ENCODE measurements around the gene GPC1. TPM values are rescaled to one million over a fixed set of nuclear protein-coding genes. Genes with fewer than 3 reads are reported as not detected.
"Not testable (repeated sequence)": the region's sequence is repeated elsewhere in the genome, so short reads cannot be mapped to it uniquely, and the experiment has no call there.

Gene GPC1, protein sequence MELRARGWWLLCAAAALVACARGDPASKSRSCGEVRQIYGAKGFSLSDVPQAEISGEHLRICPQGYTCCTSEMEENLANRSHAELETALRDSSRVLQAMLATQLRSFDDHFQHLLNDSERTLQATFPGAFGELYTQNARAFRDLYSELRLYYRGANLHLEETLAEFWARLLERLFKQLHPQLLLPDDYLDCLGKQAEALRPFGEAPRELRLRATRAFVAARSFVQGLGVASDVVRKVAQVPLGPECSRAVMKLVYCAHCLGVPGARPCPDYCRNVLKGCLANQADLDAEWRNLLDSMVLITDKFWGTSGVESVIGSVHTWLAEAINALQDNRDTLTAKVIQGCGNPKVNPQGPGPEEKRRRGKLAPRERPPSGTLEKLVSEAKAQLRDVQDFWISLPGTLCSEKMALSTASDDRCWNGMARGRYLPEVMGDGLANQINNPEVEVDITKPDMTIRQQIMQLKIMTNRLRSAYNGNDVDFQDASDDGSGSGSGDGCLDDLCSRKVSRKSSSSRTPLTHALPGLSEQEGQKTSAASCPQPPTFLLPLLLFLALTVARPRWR
- total RNA-seq (2014; rRNA removed; shearing (Covaris generic)): 9.7 and 20.1 TPM in 2 replicates

DNA sequence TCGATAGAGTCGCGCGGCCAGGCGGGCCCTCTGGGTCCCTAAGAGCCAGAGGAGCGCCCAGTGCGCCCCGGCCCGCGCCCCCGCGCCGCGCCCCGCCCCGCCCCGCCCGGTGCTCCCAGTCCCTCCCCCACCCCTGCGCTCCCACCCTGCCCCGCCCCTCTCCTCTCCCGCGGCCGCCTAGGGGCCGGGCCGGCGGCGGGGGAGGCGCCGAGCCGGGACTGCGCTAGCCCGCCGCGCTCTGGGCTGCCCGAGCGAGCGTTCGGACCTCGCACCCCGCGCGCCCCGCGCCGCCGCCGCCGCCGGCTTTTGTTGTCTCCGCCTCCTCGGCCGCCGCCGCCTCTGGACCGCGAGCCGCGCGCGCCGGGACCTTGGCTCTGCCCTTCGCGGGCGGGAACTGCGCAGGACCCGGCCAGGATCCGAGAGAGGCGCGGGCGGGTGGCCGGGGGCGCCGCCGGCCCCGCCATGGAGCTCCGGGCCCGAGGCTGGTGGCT lies at the start of gene GPC1:
TSS of gene GPC1 (plus strand) at position 207 of the 491 bp plus-strand sequence. CDS start at position 463, 256 bp downstream.
- DNase-seq (ENCODE audit: low read depth): peak; percentile 87

DNA sequence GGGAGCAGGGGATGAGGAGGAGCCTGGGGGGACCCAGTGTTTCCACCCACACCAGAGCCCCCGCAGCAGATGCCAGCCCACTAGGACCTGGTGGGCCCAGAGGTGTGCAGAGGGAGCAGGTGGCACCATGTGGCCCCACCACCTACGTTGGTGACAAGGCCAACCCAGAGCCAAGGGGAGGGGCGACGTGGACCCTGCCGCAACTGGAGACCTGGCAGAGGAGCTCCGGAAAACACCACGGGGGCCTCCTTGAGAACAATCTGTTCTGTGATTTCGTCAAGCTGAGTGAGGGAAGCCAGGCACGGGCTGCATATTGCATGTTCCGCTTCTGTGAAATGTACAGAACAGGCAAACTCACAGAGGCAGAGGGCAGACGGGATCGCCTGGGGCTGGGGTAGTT lies 49.1 kb upstream of the GPC1 start:
- DNase-seq (ENCODE audit: low read depth): no peak

DNA sequence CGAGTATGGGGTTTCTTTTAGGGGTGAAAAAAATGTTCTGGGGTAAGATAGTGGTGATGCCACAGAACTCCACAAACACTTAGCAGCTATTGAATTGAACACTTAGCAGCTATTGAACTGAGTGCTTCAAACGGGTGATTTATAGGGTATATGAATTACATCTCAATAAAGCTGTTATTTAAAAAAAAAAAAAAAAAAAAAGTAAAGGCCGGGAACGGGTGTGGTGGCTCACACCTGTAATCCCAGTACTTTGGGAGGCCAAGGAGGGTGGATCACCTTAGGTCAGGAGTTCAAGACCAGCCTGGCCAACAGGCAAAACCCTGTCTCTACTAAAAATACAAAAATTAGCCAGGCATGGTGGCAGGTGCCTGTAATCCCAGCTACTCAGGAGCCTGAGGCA lies 48.7 kb upstream of the GPC1 start:
- not testable (repeated sequence) for DNase-seq (ENCODE audit: low read depth)

DNA sequence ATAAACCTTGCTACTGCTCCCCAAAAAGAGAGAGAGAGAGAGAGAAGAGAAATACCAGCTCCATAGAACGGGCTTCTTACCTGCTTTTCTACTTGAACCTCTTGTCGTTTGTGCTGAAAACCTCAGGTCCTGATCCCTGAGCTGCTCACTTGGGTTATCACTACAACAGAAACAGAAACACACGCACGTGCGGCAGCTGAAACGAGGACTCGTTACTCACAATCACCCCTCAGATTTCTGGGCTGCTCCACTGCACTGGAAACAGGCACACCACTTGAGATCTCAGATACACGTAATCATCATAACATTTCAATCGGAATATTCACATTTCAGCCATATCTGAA lies 48.2 kb upstream of the GPC1 start:
- no peak for DNase-seq (ENCODE audit: low read depth)

DNA sequence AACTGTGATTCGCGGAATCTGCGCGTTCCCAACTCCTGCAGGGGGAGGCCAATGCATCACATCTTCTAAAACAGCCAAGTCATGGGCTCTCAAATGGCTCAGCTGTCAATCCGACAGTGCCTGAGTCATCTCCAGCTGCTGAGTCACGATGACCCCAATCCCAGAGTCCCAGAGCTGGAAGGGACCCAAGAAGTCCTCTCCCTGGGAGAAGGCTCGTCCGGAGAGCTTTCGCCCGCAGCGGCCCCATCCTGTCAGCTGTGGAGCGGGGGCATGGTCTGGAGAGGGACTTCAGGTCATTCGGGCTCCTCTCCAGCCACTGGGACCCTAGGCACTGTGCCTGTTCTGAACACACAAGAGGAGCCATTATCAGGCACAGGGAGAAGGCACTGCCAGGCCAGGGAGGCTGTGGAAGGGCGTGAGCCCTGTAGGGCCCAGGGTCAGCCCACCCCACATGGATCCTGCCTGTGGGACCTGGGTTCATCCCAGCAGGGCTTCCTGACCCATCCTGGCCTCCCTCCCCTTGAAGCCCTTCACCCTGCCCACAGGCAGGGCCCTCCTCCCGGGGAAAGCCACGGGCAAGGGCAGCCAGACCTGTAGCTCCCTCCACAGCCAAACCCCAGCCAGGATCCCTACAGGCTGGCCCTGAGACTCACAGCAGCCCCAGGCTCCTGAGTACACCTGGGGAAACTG lies 47.6 kb upstream of the GPC1 start:
- peak; percentile 93 for DNase-seq (ENCODE audit: low read depth)

DNA sequence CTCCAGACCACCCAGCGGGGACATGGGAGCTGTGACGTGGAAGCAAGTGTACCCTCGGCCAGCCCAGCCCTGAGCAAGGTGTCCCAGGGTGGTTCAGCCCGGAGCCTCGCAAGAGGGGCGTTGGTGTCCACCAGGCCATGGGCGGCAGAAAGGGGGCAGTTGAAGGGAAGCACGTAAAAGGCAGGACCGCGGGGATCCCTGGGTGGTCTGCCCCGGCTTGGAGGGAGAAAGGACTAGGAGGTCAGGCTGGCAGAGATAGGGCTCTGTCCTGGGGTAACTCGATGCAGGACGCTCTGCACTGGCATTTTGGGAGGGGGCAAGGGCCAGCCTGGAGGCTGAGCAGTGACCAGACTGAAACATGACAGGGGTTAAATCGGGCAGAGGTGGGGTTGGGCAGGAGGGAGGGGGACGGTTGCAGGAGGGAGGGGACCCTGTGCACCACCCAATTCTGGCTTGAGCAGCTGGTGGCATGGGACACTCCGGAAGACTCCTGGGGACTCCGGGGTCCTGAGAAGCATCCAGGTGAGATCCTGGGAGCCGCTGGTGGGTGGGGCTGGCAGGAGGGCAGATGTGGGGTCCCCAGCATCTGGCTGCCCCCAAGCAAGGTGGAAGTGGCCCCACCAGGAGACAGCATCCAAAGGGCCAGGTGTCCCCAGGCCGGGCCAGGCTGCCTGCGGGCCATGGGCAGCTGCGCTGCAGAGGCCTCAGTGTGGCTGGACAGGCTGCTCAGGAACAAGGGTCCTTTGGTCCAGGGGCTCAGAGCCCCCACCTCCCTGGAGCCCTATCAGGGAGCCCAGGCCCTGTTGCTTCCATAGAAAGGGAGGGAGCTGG lies 46.8 kb upstream of the GPC1 start:
- no peak for DNase-seq (ENCODE audit: low read depth)

DNA sequence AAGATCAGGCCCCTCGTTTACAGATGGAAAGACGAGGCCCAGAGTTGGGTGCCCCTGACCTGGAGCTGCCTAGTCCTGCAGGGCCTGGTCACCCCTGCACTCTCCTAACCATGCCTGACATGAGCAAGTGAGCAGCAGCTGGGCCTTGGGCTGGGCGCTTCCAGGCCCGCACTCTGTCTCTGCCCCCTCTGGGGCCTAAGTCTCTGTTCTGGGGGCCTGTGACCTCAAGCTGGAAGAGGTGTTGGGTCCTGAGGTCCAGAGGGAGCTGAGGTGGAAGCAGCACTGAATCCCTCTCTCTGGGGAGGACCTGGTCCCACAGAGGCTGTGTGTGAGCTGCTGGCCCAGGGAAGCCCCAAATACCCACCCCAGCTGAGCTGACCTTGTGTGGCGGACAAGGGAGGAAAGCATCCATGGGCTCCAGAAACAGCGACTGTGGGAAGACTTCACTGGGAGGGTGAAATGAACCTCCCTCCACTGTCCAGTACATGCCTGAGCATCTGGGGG lies 46.1 kb upstream of the GPC1 start:
- no peak for DNase-seq (ENCODE audit: low read depth)

DNA sequence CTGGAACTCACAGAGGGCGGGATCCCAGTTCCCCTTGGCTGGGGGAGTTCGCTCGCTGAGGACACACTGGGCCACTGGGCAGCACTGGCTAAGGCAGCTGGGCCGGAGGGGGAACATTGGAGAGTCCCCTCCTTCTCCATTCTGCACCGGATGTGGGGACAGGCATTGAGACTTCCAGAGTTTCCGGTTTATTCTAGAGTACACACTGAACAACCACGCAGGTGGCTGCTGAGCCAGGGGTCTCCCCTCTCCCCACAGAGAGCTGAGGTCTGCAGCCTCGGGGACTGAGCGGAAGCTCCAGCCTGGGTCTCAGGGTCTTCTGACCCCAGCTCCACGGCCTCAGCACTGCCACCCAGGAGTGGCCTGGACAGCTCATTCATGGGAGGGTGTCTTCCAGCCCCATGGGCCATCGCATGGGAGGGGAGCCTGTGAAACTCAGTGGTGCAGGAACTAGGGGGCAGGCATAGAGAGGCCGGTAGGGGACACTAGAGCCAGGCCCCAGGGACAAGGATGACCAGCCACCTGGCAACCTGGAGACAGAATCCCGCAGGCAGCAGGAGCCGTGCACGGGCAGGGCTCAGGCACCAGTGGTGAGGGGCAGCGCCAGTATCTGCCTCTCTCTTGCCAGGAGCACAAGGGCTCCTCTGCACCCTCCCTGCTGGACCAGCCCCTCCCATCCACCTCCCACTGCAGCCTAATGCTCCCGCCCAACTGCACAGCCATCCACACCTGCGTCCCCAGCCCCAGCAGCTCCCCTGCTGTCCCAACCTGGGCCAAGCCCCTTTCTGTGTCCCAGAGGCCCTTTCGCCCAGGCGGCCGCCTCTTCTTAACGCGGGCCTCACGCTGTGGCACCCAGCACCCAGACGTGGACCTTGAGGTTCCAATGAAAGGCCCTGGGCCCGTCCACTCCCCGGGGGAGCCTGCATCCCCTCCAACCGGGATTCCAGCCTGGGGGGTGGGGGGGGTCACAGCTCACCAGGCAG lies 45.1 kb upstream of the GPC1 start:
- no peak for DNase-seq (ENCODE audit: low read depth)

DNA sequence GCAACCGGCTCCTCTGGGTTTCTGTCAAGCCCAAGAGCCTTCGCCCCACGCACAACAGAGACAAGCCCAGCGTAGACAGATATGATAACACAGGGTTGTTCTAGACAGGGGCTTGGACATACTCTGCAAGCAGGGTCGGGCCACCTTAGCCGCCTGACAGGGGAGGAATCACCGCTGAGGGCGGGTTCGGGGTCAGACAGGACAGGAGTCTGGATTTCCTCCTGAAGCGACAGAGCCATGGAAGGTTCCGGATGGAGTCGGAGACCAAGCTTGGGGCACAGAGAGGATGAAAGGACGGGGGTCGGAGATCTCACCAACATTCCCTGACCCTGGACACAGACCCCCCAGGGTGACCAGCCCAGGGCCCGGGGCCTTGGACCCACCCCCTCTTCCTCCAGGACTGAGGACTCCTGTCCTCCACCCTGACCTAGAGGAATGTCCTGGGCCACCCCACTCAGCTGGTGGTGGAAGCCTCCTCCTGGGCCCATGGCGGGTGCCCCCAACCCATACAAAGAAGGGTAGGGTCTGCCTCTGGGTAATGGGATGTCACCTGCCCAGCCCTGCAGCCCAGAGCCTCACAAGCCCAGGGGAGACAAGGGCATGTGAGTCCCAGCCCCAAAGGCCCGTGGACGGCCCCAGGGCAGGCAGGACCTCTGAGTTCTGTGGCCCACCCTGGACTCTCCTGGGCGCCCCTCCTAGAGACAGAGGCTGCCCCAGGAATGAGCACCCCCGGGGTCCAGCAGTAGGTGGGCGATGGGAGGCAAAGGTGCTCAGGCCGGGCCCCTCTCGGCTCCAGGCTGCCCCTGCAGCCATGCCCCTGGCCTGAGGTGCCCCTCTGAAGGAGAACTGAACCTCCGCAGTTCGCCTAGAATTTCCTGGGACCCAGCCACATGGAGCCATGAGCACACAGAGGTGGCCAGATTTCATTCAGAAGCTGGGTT lies 44.1 kb upstream of the GPC1 start:
- DNase-seq (ENCODE audit: low read depth): no peak

DNA sequence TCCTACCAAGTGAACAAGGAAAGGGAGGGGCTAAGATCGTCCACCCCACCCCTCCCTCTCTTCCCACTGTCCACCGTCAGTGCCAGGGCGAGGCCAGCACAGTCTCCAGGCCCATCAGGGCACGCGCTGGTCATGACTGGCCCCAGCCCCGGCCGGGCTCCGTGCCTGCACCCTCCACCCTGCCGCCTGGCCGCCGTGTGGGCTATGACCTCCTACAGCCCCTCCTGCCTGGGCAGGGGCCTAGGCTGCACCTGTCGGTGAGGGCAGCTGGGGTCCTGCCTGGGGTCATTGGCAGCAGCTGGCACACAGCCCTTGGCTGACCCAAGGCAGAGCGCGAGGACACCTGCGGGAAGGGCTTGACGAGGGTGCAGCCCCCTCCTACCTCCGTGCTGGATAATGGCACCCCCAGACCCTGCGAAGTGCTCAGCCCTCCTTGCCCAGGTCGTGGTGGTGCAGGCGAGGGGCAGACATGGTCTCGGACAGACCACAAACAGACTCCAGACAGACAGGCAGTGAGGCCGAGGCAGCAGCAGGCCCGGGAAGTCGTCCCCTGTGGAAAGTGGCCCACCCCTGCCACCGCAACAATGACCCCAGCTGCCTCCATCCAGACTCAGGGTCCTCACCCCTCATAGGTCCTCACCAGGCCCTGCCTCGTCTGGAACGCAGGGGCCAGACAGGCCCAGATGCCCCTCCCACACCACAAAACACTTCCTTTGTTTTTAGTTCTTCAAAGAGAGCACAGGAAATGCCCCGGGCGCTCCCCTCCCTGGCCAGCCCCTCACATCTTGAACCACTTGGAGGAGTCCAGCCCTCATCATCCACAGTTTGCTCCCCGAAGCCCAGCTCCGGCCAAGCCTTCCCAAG lies 43.1 kb upstream of the GPC1 start:
- DNase-seq (ENCODE audit: low read depth): no peak

DNA sequence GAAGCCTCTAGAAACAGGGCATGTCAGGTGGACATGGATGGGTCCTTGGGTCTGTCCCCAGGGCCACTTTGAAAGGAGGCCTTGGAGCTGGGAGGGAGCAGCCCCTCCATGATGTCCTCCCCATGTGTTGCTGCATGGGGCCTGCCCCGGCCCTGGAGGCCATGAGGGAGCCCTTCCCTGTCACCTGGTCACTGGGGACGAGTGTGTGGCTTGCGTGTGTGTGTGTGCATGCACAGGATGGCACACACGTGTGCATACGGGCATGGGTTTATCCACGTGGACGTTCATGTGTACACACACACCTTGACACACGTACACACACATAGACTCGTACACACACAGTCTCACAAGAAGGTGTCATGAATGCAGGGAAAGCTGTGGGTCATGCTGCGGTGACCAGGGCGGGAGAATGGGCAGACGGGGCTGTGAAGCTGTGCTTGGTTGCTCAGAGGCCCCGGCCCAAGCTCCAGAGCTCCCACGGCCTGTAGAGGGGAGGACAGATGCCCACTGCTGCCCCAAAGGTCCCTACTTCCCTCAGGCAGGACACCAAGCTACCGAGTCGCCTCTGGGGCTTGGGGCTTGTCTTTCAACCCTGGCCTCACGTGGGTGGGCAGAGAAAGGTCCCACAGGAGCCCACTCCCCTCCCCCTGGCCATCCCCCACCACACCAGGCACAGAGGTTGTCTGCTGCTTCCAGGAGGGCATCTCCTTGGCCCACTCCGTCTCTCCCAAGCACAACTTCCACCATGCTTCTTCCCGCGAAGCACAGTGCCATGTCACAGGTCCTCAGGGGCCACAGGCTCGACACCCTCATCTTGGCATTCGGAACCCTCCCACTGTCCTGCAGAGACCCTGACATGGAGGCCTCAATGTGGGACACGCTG lies 42.3 kb upstream of the GPC1 start:
- no peak for DNase-seq (ENCODE audit: low read depth)

DNA sequence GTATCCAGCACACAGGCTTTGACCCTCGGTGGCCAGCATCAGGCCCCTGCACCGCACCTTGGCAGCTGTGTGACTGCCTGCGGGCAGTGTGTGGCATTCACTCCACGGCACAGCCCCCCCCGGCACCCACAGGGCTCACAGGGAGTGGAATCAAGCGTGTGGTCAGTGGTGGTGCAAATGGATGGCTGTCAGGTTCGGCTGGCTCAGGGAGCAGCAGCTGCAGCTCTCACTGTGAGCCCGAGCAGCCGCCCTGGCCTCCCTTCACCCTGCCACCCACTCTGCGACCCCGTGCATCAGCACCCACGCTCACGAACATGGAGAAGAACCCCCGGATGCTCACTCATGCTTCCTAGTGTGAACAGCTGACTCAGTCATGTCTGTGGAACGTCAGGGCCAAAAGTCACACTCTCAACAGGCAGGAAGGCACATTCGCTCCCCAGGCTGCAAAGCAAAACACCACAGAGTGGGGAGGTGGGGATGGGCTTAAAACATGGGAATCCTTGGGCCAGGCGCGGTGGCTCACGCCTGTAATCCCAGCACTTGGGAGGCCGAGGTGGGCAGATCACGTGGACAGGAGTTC lies 41.5 kb upstream of the GPC1 start:
- DNase-seq (ENCODE audit: low read depth): no peak

DNA sequence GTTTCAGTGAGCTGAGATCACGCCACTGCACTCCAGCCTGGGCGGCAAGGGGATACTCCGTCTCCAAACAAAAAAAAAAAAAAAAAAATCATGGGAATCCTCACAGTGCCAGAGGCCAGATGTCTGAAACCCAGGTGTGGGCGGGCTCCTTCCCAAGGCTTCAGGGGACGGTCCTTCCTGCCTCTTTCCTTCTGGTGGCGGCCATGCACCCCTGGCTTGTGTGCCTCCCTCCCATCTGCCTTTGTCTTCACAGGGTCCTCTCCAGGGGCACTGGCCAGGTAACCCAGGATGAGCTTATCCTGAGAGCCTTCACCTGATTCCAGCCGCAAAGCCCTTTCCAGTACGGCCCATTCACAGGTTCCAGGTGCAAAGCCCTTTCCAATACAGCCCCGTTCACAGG lies 40.9 kb upstream of the GPC1 start:
- no peak for DNase-seq (ENCODE audit: low read depth)

DNA sequence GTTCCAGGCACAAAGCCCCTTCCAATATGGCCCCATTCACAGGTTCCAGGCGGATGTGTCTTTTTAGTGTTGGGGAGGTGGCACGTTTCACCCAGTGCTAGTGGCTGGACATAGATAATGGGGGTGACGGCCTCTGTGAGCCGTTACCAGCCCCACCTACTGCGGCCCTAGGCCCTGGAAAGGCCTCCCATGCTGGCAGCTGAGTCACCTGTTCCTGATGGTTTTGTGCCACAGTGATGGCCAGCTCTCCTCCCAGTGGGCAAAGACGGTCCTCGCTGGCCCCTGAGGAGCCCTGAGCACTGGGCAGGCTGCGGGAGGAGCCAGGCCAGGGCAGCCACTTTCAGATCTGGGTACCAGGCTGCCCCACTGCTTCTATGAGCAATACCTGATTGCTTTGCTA lies 40.0 kb upstream of the GPC1 start:
- no peak for DNase-seq (ENCODE audit: low read depth)

DNA sequence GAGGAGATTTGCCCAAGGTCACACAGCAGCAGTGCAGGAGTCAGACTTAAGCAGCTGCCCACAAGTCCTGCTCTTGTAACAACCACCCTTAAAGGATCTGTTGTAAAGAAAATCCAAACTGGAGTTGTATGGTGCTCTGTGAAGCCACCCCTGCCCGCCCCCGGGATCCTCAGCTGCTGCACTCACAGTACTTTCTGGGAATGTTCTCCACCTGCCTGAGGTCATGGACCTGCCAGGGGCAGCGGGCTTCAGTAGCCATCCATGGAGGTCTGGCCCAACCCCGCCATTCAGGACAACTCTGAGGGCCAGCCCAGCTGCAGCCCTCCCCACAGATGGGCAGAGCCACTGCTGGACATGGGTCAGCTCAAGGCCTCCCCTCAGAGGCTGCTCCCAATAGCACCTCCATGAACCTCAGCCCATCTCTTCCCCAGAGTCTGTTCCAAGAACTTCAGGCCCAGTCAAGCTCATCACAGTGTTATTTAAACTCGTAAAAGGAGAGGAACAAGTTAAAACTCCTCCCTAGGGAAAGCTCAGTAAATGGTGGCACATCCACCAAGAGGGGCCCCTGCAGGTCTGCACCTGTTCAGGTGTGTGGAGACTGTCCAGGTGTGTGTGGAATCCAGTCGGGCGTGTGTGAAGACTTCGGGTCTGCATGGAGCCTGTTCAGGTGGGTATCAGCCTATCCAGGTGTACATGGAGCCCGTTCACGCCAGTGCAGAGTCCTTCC lies 39.4 kb upstream of the GPC1 start:
- DNase-seq (ENCODE audit: low read depth): no peak

Measured in Daoy (cell line).